B cell (primary cell): ENCODE measurements around the gene C1orf174. TPM values are rescaled to one million over a fixed set of nuclear protein-coding genes. Genes with fewer than 3 reads are reported as not detected.

Experiments used
- ATAC-seq: fragments of 200-7000 bp; cut with Tn5 transposase; one replicate; pipeline ENCODE4 v1.10.0; 2021; ENCODE audit warnings: low read depth, mild to moderate bottlenecking, moderate number of reproducible peaks, moderate library complexity
- CTCF ChIA-PET: fragments of 350-600 bp; sonication (Branson Sonifier 250); formaldehyde crosslinking; loops from one replicate; lab custom pipeline; 2021; ENCODE audit warnings: antibody characterized with exemption, inconsistent platforms; lab: Charles Lee
- POLR2A ChIA-PET: fragments of 350-600 bp; sonication (Branson Sonifier 250); formaldehyde crosslinking; loops from one replicate; lab custom pipeline; 2021; ENCODE audit warnings: antibody characterized with exemption; lab: Charles Lee
- DNase-seq: peaks from one replicate; pipeline ENCODE4 v3.0.0; 2013
- H2AFZ ChIP-seq: 2 replicates; pipeline ENCODE4 v1.6.1; 2012; ENCODE audit warnings: mild to moderate bottlenecking, low read depth, low read length; ENCODE audit not compliant: insufficient read depth, poor library complexity, severe bottlenecking
- H3K27ac ChIP-seq, 2 donors: 1 replicate in 1 of 2; 2 replicates in 1 of 2; pipeline ENCODE4 v1.5.1; 2012 to 2013; ENCODE audit warnings: low read length in 2 of 2, mild to moderate bottlenecking in 2 of 2, moderate library complexity in 1 of 2
- H3K27me3 ChIP-seq, 4 experiments: fragments of 200-600 bp in 1 of 4; sonication (generic) in 1 of 4; replicated peaks in 1 of 4; 1 replicate in 2 of 4; 2 replicates in 2 of 4; pipeline versions ENCODE4 v1.6.1 to v1.7.0; 2013 to 2016; ENCODE audit warnings: low read length in 3 of 4, mild to moderate bottlenecking in 2 of 4, mixed read lengths in 1 of 4, moderate library complexity in 1 of 4; ENCODE audit not compliant: insufficient read depth in 4 of 4, control insufficient read depth in 3 of 4; ENCODE audit errors: control extremely low read depth in 1 of 4
- H3K36me3 ChIP-seq, 2 experiments: replicated peaks in 1 of 2; 1 replicate in 1 of 2; 2 replicates in 1 of 2; pipeline versions ENCODE4 v1.6.1 to v1.7.1; 2013; ENCODE audit warnings: low read length in 1 of 2; ENCODE audit not compliant: insufficient read depth in 2 of 2, control insufficient read depth in 1 of 2; ENCODE audit errors: control extremely low read depth in 1 of 2, extremely low read depth in 1 of 2
- H3K4me1 ChIP-seq, 2 donors: fragments of 200-600 bp in 1 of 2; sonication (generic) in 1 of 2; 1 replicate in 1 of 2; 2 replicates in 1 of 2; pipeline versions ENCODE4 v1.5.1 to v1.6.1; 2013 to 2017; ENCODE audit warnings: low read length in 2 of 2; ENCODE audit not compliant: control insufficient read depth in 2 of 2, insufficient read depth in 2 of 2
- H3K4me2 ChIP-seq: replicated peaks from 2 replicates; pipeline ENCODE3; 2012; ENCODE audit warnings: mild to moderate bottlenecking, low read depth, low read length; ENCODE audit not compliant: poor library complexity, severe bottlenecking
- H3K4me3 ChIP-seq, 5 experiments: fragments of 200-600 bp in 1 of 5; sonication (generic) in 1 of 5; 1 replicate in 3 of 5; 2 replicates in 2 of 5; pipeline versions ENCODE4 v1.5.1 to v1.7.0; 2011 to 2016; ENCODE audit warnings: low read length in 4 of 5, mild to moderate bottlenecking in 4 of 5, low read depth in 2 of 5, control low read depth in 1 of 5, moderate library complexity in 1 of 5; ENCODE audit not compliant: insufficient read depth in 1 of 5; ENCODE audit errors: control extremely low read depth in 1 of 5, extremely low read depth in 1 of 5
- H3K79me2 ChIP-seq: fragments of 200-600 bp; sonication (generic); one replicate; pipeline ENCODE4 v1.6.0; 2016; ENCODE audit warnings: low read length; ENCODE audit not compliant: control insufficient read depth, insufficient read depth
- H3K9ac ChIP-seq: fragments of 200-600 bp; sonication (generic); 2 replicates; pipeline ENCODE4 v1.6.1; 2017; ENCODE audit warnings: mild to moderate bottlenecking, low read length, moderate library complexity
- H3K9me3 ChIP-seq, 3 donors: one replicate each; pipeline versions ENCODE4 v1.6.1 to v1.7.1; 2013; ENCODE audit warnings: low read length in 2 of 3; ENCODE audit not compliant: control insufficient read depth in 2 of 3, insufficient read depth in 1 of 3; ENCODE audit errors: control extremely low read depth in 1 of 3
- H4K20me1 ChIP-seq: 2 replicates; pipeline ENCODE4 v1.6.0; 2012; ENCODE audit warnings: mild to moderate bottlenecking, low read length; ENCODE audit not compliant: insufficient read depth, control insufficient read depth, poor library complexity, severe bottlenecking
- H3K27ac Mint-ChIP-seq: one replicate; pipeline ENCODE4 v1.8.0; 2021; ENCODE audit warnings: mixed read lengths
- H3K27me3 Mint-ChIP-seq: one replicate; pipeline ENCODE4 v1.8.0; 2021; ENCODE audit warnings: mixed read lengths
- H3K4me1 Mint-ChIP-seq: one replicate; pipeline ENCODE4 v1.8.0; 2021; ENCODE audit warnings: mixed read lengths
- H3K4me3 Mint-ChIP-seq: one replicate; pipeline ENCODE4 v1.8.0; 2021; ENCODE audit warnings: mixed read lengths
- H3K9me3 Mint-ChIP-seq: one replicate; pipeline ENCODE4 v1.8.0; 2022; ENCODE audit warnings: mixed read lengths; ENCODE audit not compliant: insufficient read depth
- CTCF ChIP-seq: fragments of 200-600 bp; IDR thresholded peaks from one replicate; pipeline ENCODE4 v1.8.0; 2022; ENCODE audit warnings: antibody characterized with exemption, mild to moderate bottlenecking
- EZH2 ChIP-seq: IDR thresholded peaks from 2 replicates; pipeline ENCODE4 v1.6.1; 2012; ENCODE audit warnings: borderline replicate concordance, low read depth, mild to moderate bottlenecking, moderate library complexity, low read length; ENCODE audit not compliant: insufficient read depth, poor library complexity, severe bottlenecking
- WGBS: methylation state at CpG from one replicate; pipeline ENCODE4 v1.1.5; 2013; ENCODE audit warnings: missing lambda C conversion rate; ENCODE audit not compliant: insufficient coverage; 5-methylcytosine and 5-hydroxymethylcytosine counted together
- intact Hi-C: fragments of 100-400 bp; cut with micrococcal nuclease; formaldehyde crosslinking; loops from one replicate; pipeline ENCODE4 v1.10.0; 2022
- polyA plus RNA-seq: library from polyadenylated mRNA; depleted of rRNA; stranded (reverse); fragments of >200 nt; gene quantifications from 2 replicates; pipeline ENCODE4 v1.2.3, GENCODE V29; 2012
- total RNA-seq, 2 donors: library from RNA; stranded (reverse); fragments of 120-200 nt in 1 of 2; gene quantifications; 1 replicate in 1 of 2; 2 replicates in 1 of 2; pipeline versions ENCODE4 v1.2.3 to v1.2.4, GENCODE V29; 2013 to 2022

The C1orf174 gene
- total and polyA plus RNA-seq, 2 donors (not counting 1 experiment from before 2014, with no cell fraction given) = 33.2 to 49.8 TPM

DNA sequence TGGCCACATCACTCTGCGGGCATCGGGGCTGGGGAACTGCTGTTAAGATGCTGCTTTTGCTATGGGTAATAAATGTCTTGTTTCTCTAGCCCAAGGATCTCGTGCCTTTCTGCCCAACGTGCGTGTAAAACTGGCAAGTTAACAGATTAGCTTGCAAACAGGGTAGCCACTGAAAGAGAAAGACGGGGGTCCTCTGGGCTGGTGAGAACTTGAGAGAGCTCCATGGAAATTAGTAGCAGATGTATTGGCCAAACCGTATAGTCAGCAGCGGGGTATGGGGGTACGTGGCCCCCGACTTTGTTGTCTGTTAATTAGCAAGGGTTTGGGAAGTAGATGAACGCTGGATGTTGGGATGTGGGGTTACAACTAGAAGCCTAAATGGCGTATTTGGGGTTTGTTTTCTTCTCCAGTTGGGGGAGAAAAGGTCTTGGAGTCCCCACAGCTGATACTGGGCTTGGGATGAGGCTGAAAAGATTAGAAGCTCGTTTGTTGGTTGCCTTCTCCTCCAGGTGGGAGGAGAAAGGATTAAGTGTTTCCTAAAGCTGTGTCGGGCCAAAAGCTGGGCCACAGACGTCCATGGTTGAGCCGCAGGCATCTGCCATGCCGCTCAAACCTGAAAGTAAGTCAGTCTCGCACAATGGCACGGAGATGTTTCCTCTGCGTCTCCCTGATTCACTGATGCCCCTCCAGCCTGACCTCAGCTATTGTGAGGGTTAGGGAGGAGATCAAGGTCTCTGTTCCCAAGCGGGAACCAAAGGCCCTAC lies 32.3 kb upstream of the C1orf174 start:
- Mint-ChIP-seq H3K27me3 (peaks cover 11% of the 10 kb centered on the region), H3K9me3 (peaks cover 6% of the 10 kb centered on the region), H3K4me1 (no peaks in the 10 kb centered on the region), H3K4me3 (no peak overlapping the region), H3K27ac (no peak overlapping the region)
- intact Hi-C loops = no loop called here
- Histone ChIP-seq H3K9ac (no peak overlapping the region), H3K4me3 (no peak overlapping the region), H3K36me3 (no peaks in the 10 kb centered on the region), H3K79me2 (no peaks in the 10 kb centered on the region), H2AFZ (no peak overlapping the region), H3K4me1 (no peaks in the 10 kb centered on the region), H3K9me3 (peaks cover 0 to 17% (median 7%) of the 10 kb centered on the region in 3 donors), H4K20me1 (no peaks in the 10 kb centered on the region), H3K27me3 (no peaks in the 10 kb centered on the region), H3K27ac (no peak overlapping the region), H3K4me2 (no peak overlapping the region)
- WGBS = 87% methylated on average over 15 of the region's 21 CpGs
- POLR2A ChIA-PET = no interaction called here
- DNase-seq = no peak
- CTCF ChIA-PET = no interaction called here
- no peak for ATAC-seq
- no peak for TF ChIP-seq CTCF
- TF ChIP-seq EZH2 = no peak
